GM12878 (cell line): Measurements from ENCODE around the gene GALNT16. TPM values are rescaled to one million over a fixed set of nuclear protein-coding genes. Genes with fewer than 3 reads are reported as not detected.
A peak's percentile ranks its signal among the peaks of the same experiment; 100 is the strongest.

Experiments used
- ASH2L ChIP-seq: fragments of 300-600, 200-600 bp; sonication (generic); IDR thresholded peaks from 2 replicates; pipeline ENCODE4 v1.6.1; 2017; ENCODE audit warnings: low read depth, mild to moderate bottlenecking, borderline replicate concordance
- ATF2 ChIP-seq: IDR thresholded peaks from 2 replicates; pipeline ENCODE4 v1.6.1; 2012; ENCODE audit warnings: low read length, inconsistent platforms
- BCL11A ChIP-seq: IDR thresholded peaks from 2 replicates; pipeline ENCODE4 v1.6.1; 2011; ENCODE audit warnings: low read depth, low read length
- CBFB ChIP-seq: IDR thresholded peaks from 2 replicates; pipeline ENCODE4 v1.6.1; 2016; ENCODE audit warnings: antibody characterized with exemption, low read depth
- CBX3 ChIP-seq: fragments of 200-600 bp; sonication (generic); IDR thresholded peaks from 2 replicates; pipeline ENCODE4 v1.6.1; 2016; ENCODE audit warnings: low read depth, borderline replicate concordance
- CHD1 ChIP-seq: IDR thresholded peaks from 2 replicates; pipeline ENCODE4 v1.6.1; 2012; ENCODE audit warnings: low read depth, low read length, improper control_type of control experiment
- CHD2 ChIP-seq: IDR thresholded peaks from 2 replicates; pipeline ENCODE4 v1.6.1; 2011; ENCODE audit warnings: low read depth, low read length, improper control_type of control experiment, borderline replicate concordance
- CREB1 ChIP-seq: IDR thresholded peaks from 2 replicates; pipeline ENCODE4 v1.6.1; 2012; ENCODE audit warnings: low read depth, mild to moderate bottlenecking, inconsistent platforms
- DPF2 ChIP-seq: fragments of 450-650 bp; IDR thresholded peaks from 2 replicates; pipeline ENCODE4 v1.6.1; 2017; ENCODE audit warnings: mild to moderate bottlenecking
- EED ChIP-seq: sonication (generic); IDR thresholded peaks from 2 replicates; pipeline ENCODE4 v1.6.1; 2016; ENCODE audit warnings: antibody characterized with exemption, low read depth
- EGR1 ChIP-seq, 2 experiments: IDR thresholded peaks; 1 replicate in 1 of 2; 2 replicates in 1 of 2; pipeline ENCODE4 v1.6.1; 2011 to 2012; ENCODE audit warnings: low read depth in 2 of 2, low read length in 2 of 2, borderline replicate concordance in 1 of 2, mild to moderate bottlenecking in 1 of 2, moderate library complexity in 1 of 2
- GABPA ChIP-seq: IDR thresholded peaks from 2 replicates; pipeline ENCODE4 v1.6.1; 2014; ENCODE audit warnings: antibody characterized with exemption, low read depth, mild to moderate bottlenecking, inconsistent platforms
- HDGF ChIP-seq: fragments of 450-650 bp; IDR thresholded peaks from 2 replicates; pipeline ENCODE4 v1.6.1; 2016; ENCODE audit warnings: antibody characterized with exemption
- HSF1 ChIP-seq: fragments of 150-350 bp; IDR thresholded peaks from 2 replicates; pipeline ENCODE4 v1.6.1; 2014; ENCODE audit warnings: mild to moderate bottlenecking, low read depth, low read length
- KDM1A ChIP-seq: fragments of 200-600 bp; sonication (generic); IDR thresholded peaks from 2 replicates; pipeline ENCODE4 v1.6.1; 2016; ENCODE audit warnings: borderline replicate concordance
- MTA2 ChIP-seq: fragments of 450-650 bp; IDR thresholded peaks from 2 replicates; pipeline ENCODE4 v1.6.1; 2016; ENCODE audit warnings: low read depth, mild to moderate bottlenecking, moderate library complexity
- NBN ChIP-seq: fragments of 450-650 bp; IDR thresholded peaks from 2 replicates; pipeline ENCODE4 v1.6.1; 2016
- POLR2A ChIP-seq: IDR thresholded peaks from 2 replicates; pipeline ENCODE4 v1.6.1; 2011; ENCODE audit warnings: low read depth, mild to moderate bottlenecking, low read length
- RCOR1 ChIP-seq: conservative IDR thresholded peaks from 2 replicates; pipeline ENCODE4 v1.6.1; 2012; ENCODE audit warnings: low read depth, low read length, improper control_type of control experiment
- RUNX3 ChIP-seq: IDR thresholded peaks from 2 replicates; pipeline ENCODE4 v1.6.1; 2012; ENCODE audit warnings: low read length, inconsistent platforms
- SMARCA5 ChIP-seq: fragments of 450-650 bp; IDR thresholded peaks from 2 replicates; pipeline ENCODE4 v1.6.1; 2017; ENCODE audit warnings: mild to moderate bottlenecking
- STAT3 ChIP-seq: IDR thresholded peaks from 2 replicates; pipeline ENCODE4 v1.6.1; 2011; ENCODE audit warnings: low read depth, low read length, improper control_type of control experiment
- SUPT20H ChIP-seq: IDR thresholded peaks from 2 replicates; pipeline ENCODE4 v1.6.1; 2011; ENCODE audit warnings: low read depth, mild to moderate bottlenecking, low read length, moderate library complexity, borderline replicate concordance; ENCODE audit not compliant: control insufficient read depth
- USF1 ChIP-seq: IDR thresholded peaks from 2 replicates; pipeline ENCODE4 v1.6.1; 2011; ENCODE audit warnings: borderline replicate concordance, low read depth, mild to moderate bottlenecking, moderate library complexity, mixed read lengths, low read length; ENCODE audit not compliant: insufficient read depth; ENCODE audit errors: extremely low read length
- USF2 ChIP-seq: IDR thresholded peaks from 2 replicates; pipeline ENCODE4 v1.6.1; 2011; ENCODE audit warnings: low read depth, low read length, improper control_type of control experiment, borderline replicate concordance
- YY1 ChIP-seq: IDR thresholded peaks from 2 replicates; pipeline ENCODE4 v1.6.1; 2011; ENCODE audit warnings: low read depth, mild to moderate bottlenecking, low read length
- ZNF207 ChIP-seq: fragments of 450-650 bp; IDR thresholded peaks from 2 replicates; pipeline ENCODE4 v1.6.1; 2014; ENCODE audit warnings: antibody characterized with exemption, mild to moderate bottlenecking, borderline replicate concordance
- ZNF622 ChIP-seq: fragments of 450-650 bp; IDR thresholded peaks from 2 replicates; pipeline ENCODE4 v1.6.1; 2017; ENCODE audit warnings: mild to moderate bottlenecking, inconsistent platforms
- polyA plus RNA-seq, 11 experiments: library from polyadenylated mRNA; depleted of rRNA in 4 of 11; unstranded in 6 of 11; stranded (reverse) in 5 of 11; fragments of >200 nt; fragmentation: Nextera tagmentation in 4 of 11; fragmentation: Illumina TruSeq in 1 of 11; extraction: Ambion mirVana in 4 of 11; extraction: Trizol in 1 of 11; gene quantifications; 1 replicate in 1 of 11; 2 replicates in 10 of 11; pipeline versions ENCODE4 v1.2.1 to v1.2.3, GENCODE V29; 2011 to 2016; ENCODE audit warnings: inconsistent platforms in 2 of 11, missing spikeins in 2 of 11, low read depth in 1 of 11
- total RNA-seq, 4 experiments: library from RNA; depleted of rRNA in 3 of 4; stranded (reverse); fragments of >200 nt in 3 of 4; fragmentation: Illumina TruSeq in 1 of 4; extraction: Trizol in 1 of 4; gene quantifications; 2 replicates each; pipeline versions ENCODE4 v1.2.1 to v1.2.3, GENCODE V29; 2013 to 2021
- TF ChIP-seq, protein P1 (sequence below): IDR thresholded peaks from 2 replicates; pipeline ENCODE4 v1.6.1; 2011; ENCODE audit warnings: low read depth, mild to moderate bottlenecking, low read length, moderate library complexity, borderline replicate concordance; ENCODE audit errors: extremely low read depth

GALNT16 gene
- total and polyA plus RNA-seq, 10 of the 15 experiments (the other 5 are each of a cell fraction or from before 2014, with no cell fraction given): under 0.01 to 0.08 (median 0.03) TPM; not detected in 3

GRCh38 chr14:69281450-69282169, 21.7 kb downstream of the GALNT16 start (continued):
- TF ChIP-seq USF2: peak; percentile 13; the same call in 1 of the 2 replicates
- no peak for TF ChIP-seq CBX3
- no peak for TF ChIP-seq SUPT20H
- TF ChIP-seq GABPA: no peak
- no peak for TF ChIP-seq NBN
- TF ChIP-seq, protein P1, sequence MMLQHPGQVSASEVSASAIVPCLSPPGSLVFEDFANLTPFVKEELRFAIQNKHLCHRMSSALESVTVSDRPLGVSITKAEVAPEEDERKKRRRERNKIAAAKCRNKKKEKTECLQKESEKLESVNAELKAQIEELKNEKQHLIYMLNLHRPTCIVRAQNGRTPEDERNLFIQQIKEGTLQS: no peak
- peak; percentile 34; the same call in 1 of the 2 replicates for TF ChIP-seq RUNX3
- TF ChIP-seq BCL11A: peak; percentile 79
- no peak for TF ChIP-seq CBFB
- 0 out of 2 replicates have a peak, but pooled peaks have one; percentile 48 for TF ChIP-seq DPF2
- TF ChIP-seq EED: 0 out of 2 replicates have a peak, but pooled peaks have one; percentile 19
- no peak for TF ChIP-seq POLR2A
- TF ChIP-seq CHD1: no peak
- TF ChIP-seq MTA2: peak; percentile 93
- TF ChIP-seq RCOR1: no peak
- TF ChIP-seq KDM1A: no peak
- no peak for TF ChIP-seq HDGF
- no peak for TF ChIP-seq STAT3
- no peak for TF ChIP-seq YY1
- TF ChIP-seq ATF2: peak; percentile 61; the same call in 1 of the 2 replicates
- no peak for TF ChIP-seq ASH2L
- TF ChIP-seq HSF1: no peak
- peak; percentile 70 for TF ChIP-seq CREB1
- TF ChIP-seq SMARCA5: no peak
- TF ChIP-seq ZNF207: no peak
- no peak for TF ChIP-seq ZNF622
- TF ChIP-seq CHD2: no peak
- peak; percentile 38 for TF ChIP-seq USF1
- no peak for TF ChIP-seq EGR1 (IDR thresholded peaks at IDR 0.05; ENCODE audit: borderline replicate concordance in 1 of 2, low read depth in 2 of 2, low read length in 2 of 2)
